Measurements from ENCODE around the gene KCP.
A peak's percentile ranks its signal among the peaks of the same experiment; 100 is the strongest.

The KCP gene

GRCh38 chr7:128939075-128939860 is 28.8 kb upstream of the KCP start:
- Histone ChIP-seq H3K27me3 (replicated peaks in 2 of 5; ENCODE audit: control insufficient read depth in 4 of 5, insufficient read depth in 5 of 5, low read length in 4 of 5) (no peaks in the 10 kb centered on the region), H3K4me1 (ENCODE audit: control extremely low read depth in 1 of 4, control insufficient read depth in 4 of 4, insufficient read depth in 4 of 4, low read length in 3 of 4) (peaks cover 6 to 79% (median 76%) of the 10 kb centered on the region in 4 experiments), H3K9me3 (ENCODE audit: control extremely low read depth in 1 of 5, control insufficient read depth in 4 of 5, insufficient read depth in 2 of 5, low read depth in 1 of 5, low read length in 4 of 5) (no peaks in the 10 kb centered on the region), H3K27ac (ENCODE audit: insufficient read depth in 1 of 2, low read depth in 1 of 2, low read length in 2 of 2, poor library complexity in 1 of 2, severe bottlenecking in 2 of 2) (peak overlapping the region; percentile 66 to 82), H3K36me3 (ENCODE audit: control insufficient read depth in 4 of 4, insufficient read depth in 4 of 4, low read length in 3 of 4) (peaks cover 0 to 9% (median 4%) of the 10 kb centered on the region in 4 experiments), H3K4me3 (ENCODE audit: control insufficient read depth in 1 of 7, extremely low read depth in 1 of 7, insufficient read depth in 4 of 7, low read depth in 2 of 7, low read length in 6 of 7) (peak overlapping the region in 6 of 7 experiments; percentile 39 to 92 (median 85))
- POLR2A ChIA-PET = no interaction called here
- 68% methylated on average over 2 of the region's 7 CpGs for WGBS (ENCODE audit: insufficient coverage)
- DNase-seq = peak in 2 of 3 donors; percentile 37 to 44
- CTCF ChIA-PET = interaction anchor here (0.6 to 2.6 kb wide), 9 partner anchors 9 to 149 kb away, joined by 3 to 9 read pairs (median 4); no protein-coding TSS in a partner anchor

DNA sequence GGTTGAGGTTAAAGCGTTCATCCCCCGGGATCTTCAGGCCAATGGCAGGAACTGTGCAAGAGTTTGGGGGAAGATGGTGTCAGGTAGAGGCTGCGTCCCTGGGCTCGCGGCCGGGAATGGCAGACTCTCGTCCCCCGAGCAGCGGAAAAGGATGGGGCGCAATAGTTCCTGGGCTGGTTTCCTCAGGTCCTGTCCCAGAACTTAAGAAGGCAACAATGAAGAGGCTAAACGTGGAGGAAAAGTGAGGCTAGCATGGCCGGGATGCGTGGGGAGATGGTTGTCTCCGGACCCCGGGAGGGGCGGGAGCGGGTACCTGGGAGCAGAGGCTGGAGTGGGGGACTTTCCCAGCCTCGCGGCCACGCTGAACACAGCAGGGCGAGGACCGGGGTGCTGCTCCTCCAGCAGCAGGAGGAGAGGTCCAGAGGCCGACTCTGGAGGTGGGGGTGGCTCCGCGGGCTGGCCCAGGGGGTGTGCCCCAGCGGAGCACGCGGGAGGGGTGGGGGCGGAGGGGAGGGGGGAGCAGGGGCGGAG is 28.1 kb upstream of the KCP start:
- 1% methylated on average over 15 of the region's 30 CpGs for WGBS (ENCODE audit: insufficient coverage)
- H3K4me1 ChIP-seq (ENCODE audit: control extremely low read depth in 1 of 4, control insufficient read depth in 4 of 4, insufficient read depth in 4 of 4, low read length in 3 of 4) = peaks cover 0 to 83% (median 76%) of the 10 kb centered on the region in 4 experiments

DNA sequence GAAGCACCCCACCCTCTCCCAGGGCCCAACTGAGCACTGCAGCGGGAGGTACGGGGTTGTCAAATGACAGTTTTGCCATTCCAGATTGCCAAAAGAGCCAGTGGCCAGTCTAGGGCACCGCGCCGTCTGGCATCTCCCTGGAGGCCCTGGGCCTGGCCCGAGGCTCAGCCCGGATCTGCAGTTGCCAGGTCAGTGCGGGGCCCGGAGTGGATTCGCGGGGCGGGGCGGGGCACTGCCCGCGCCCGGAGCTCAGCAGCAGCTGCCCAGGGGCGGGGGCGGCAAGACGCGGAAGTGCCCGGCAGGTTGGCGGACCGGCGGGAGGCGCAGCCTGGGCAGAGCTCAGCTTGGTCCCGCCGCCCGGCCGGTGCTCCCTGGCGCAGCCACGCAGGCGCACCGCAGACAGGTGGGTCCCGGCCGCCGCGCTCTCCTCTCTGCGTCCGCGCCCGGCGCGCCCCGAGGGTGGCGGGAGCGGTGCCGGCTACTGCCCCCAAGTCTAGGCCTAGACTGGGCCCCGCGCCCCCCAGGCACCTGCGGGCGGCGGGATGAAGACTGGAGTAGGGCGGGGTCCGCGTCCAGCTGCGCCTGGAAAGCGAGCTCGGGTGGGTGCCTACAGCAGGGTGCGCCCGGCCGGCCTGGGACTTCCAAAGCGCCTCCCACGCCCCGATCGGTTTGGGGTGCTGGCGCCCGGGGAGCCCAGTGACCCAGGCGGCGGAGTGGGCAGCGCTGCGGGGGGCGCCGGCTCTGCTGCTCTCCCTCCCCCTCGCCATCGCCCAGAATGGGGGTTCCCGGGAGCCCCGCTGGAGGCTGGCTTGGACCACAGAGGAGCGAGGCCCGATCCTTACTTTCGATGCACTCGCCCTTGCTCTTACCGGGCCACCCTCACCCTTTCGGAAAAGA is 27.4 kb upstream of the KCP start, which contains the start of gene IRF5:
TSS of gene IRF5 (plus strand) at position 281 of the 897 bp plus-strand sequence. CDS start 4,155 bp downstream, outside the sequence.
- peak in 2 of 3 donors; percentile 34 to 57 for DNase-seq
- Histone ChIP-seq H3K4me1 (ENCODE audit: control extremely low read depth in 1 of 4, control insufficient read depth in 4 of 4, insufficient read depth in 4 of 4, low read length in 3 of 4) (peaks cover 0 to 86% (median 79%) of the 10 kb centered on the region in 4 experiments), H3K27ac (ENCODE audit: insufficient read depth in 1 of 2, low read depth in 1 of 2, low read length in 2 of 2, poor library complexity in 1 of 2, severe bottlenecking in 2 of 2) (peak within 1 kb of the TSS; percentile 50 to 82), H3K4me3 (ENCODE audit: control insufficient read depth in 1 of 7, extremely low read depth in 1 of 7, insufficient read depth in 4 of 7, low read depth in 2 of 7, low read length in 6 of 7) (peak within 1 kb of the TSS; percentile 71 to 92 (median 82)), H3K27me3 (replicated peaks in 2 of 5; ENCODE audit: control insufficient read depth in 4 of 5, insufficient read depth in 5 of 5, low read length in 4 of 5) (no peaks in the 10 kb centered on the region), H3K9me3 (ENCODE audit: control extremely low read depth in 1 of 5, control insufficient read depth in 4 of 5, insufficient read depth in 2 of 5, low read depth in 1 of 5, low read length in 4 of 5) (no peaks in the 10 kb centered on the region), H3K36me3 (ENCODE audit: control insufficient read depth in 4 of 4, insufficient read depth in 4 of 4, low read length in 3 of 4) (peaks cover 0 to 9% (median 3%) of the 10 kb centered on the region in 4 experiments)
- ChIA-PET POLR2A (no interaction called here), CTCF (interaction anchor here (1.0 to 1.7 kb wide), 2 partner anchors 9 kb away, joined by 3 to 5 read pairs; no protein-coding TSS in a partner anchor)
- under 1% methylated on average over 65 of the region's 83 CpGs for WGBS (ENCODE audit: insufficient coverage)

More for the DNA sequence above, 28.1 kb upstream of the KCP start:
- Histone ChIP-seq H3K27me3 (replicated peaks in 2 of 5; ENCODE audit: control insufficient read depth in 4 of 5, insufficient read depth in 5 of 5, low read length in 4 of 5) (no peaks in the 10 kb centered on the region), H3K36me3 (ENCODE audit: control insufficient read depth in 4 of 4, insufficient read depth in 4 of 4, low read length in 3 of 4) (peaks cover 0 to 9% (median 4%) of the 10 kb centered on the region in 4 experiments), H3K9me3 (ENCODE audit: control extremely low read depth in 1 of 5, control insufficient read depth in 4 of 5, insufficient read depth in 2 of 5, low read depth in 1 of 5, low read length in 4 of 5) (no peaks in the 10 kb centered on the region), H3K4me3 (ENCODE audit: control insufficient read depth in 1 of 7, extremely low read depth in 1 of 7, insufficient read depth in 4 of 7, low read depth in 2 of 7, low read length in 6 of 7) (peak overlapping the region; percentile 71 to 92 (median 82)), H3K27ac (ENCODE audit: insufficient read depth in 1 of 2, low read depth in 1 of 2, low read length in 2 of 2, poor library complexity in 1 of 2, severe bottlenecking in 2 of 2) (peak overlapping the region; percentile 50 to 82)
- ChIA-PET POLR2A (no interaction called here), CTCF (no interaction called here)
- peak in 2 of 3 donors; percentile 21 to 25 for DNase-seq

DNA sequence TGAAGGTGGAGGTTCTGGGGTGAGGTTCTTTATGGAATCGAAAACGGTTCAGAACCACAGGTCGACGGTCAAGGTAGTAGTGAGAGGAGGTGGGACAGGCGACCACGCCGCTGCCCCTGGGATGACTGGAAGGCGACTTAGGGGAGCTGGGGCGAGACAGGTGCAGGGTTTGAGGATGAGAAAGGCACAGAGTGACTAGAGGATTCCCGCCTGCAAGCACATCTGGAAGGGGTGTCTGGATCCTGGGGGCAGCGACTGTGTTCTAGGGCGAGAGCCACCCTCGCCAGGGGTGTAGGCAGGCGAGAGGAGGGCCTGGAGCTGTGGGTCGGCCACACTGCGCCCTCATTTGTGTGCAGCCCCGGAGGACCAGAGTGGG is 26.8 kb upstream of the KCP start:
- ChIA-PET POLR2A (no interaction called here), CTCF (interaction anchor here (1.0 to 1.7 kb wide), 2 partner anchors 9 kb away, joined by 3 to 5 read pairs; no protein-coding TSS in a partner anchor)
- Histone ChIP-seq H3K27me3 (replicated peaks in 2 of 5; ENCODE audit: control insufficient read depth in 4 of 5, insufficient read depth in 5 of 5, low read length in 4 of 5) (no peaks in the 10 kb centered on the region), H3K4me1 (ENCODE audit: control extremely low read depth in 1 of 4, control insufficient read depth in 4 of 4, insufficient read depth in 4 of 4, low read length in 3 of 4) (peaks cover 0 to 87% (median 82%) of the 10 kb centered on the region in 4 experiments), H3K4me3 (ENCODE audit: control insufficient read depth in 1 of 7, extremely low read depth in 1 of 7, insufficient read depth in 4 of 7, low read depth in 2 of 7, low read length in 6 of 7) (peak overlapping the region; percentile 71 to 92 (median 82)), H3K9me3 (ENCODE audit: control extremely low read depth in 1 of 5, control insufficient read depth in 4 of 5, insufficient read depth in 2 of 5, low read depth in 1 of 5, low read length in 4 of 5) (no peaks in the 10 kb centered on the region), H3K27ac (ENCODE audit: insufficient read depth in 1 of 2, low read depth in 1 of 2, low read length in 2 of 2, poor library complexity in 1 of 2, severe bottlenecking in 2 of 2) (peak overlapping the region; percentile 50 to 82), H3K36me3 (ENCODE audit: control insufficient read depth in 4 of 4, insufficient read depth in 4 of 4, low read length in 3 of 4) (peaks cover 0 to 6% (median 2%) of the 10 kb centered on the region in 4 experiments)
- 64% methylated on average over 17 of the region's 17 CpGs for WGBS (ENCODE audit: insufficient coverage)
- DNase-seq = no peak

GRCh38 chr7:128936798-128937197 is 26.3 kb upstream of the KCP start:
- ChIA-PET CTCF (interaction anchor here (1.0 to 1.7 kb wide), 2 partner anchors 8 to 10 kb away, joined by 3 to 5 read pairs; no protein-coding TSS in a partner anchor), POLR2A (no interaction called here)
- peak overlapping the region in 1 of 7 experiments; percentile 92 for H3K4me3 ChIP-seq (ENCODE audit: control insufficient read depth in 1 of 7, extremely low read depth in 1 of 7, insufficient read depth in 4 of 7, low read depth in 2 of 7, low read length in 6 of 7)
- peaks cover 0 to 86% (median 78%) of the 10 kb centered on the region in 4 experiments for H3K4me1 ChIP-seq (ENCODE audit: control extremely low read depth in 1 of 4, control insufficient read depth in 4 of 4, insufficient read depth in 4 of 4, low read length in 3 of 4)
- no peaks in the 10 kb centered on the region for H3K9me3 ChIP-seq (ENCODE audit: control extremely low read depth in 1 of 5, control insufficient read depth in 4 of 5, insufficient read depth in 2 of 5, low read depth in 1 of 5, low read length in 4 of 5)
- no peak overlapping the region for H3K27ac ChIP-seq (ENCODE audit: insufficient read depth in 1 of 2, low read depth in 1 of 2, low read length in 2 of 2, poor library complexity in 1 of 2, severe bottlenecking in 2 of 2)
- WGBS (ENCODE audit: insufficient coverage) = 93% methylated on average over 3 of the region's 4 CpGs
- H3K27me3 ChIP-seq (replicated peaks in 2 of 5; ENCODE audit: control insufficient read depth in 4 of 5, insufficient read depth in 5 of 5, low read length in 4 of 5) = no peaks in the 10 kb centered on the region
- DNase-seq = no peak
- peaks cover 0 to 1% (median 0%) of the 10 kb centered on the region in 4 experiments for H3K36me3 ChIP-seq (ENCODE audit: control insufficient read depth in 4 of 4, insufficient read depth in 4 of 4, low read length in 3 of 4)

- Histone ChIP-seq H3K27me3 (replicated peaks in 2 of 5; ENCODE audit: control insufficient read depth in 4 of 5, insufficient read depth in 5 of 5, low read length in 4 of 5) (no peaks in the 10 kb centered on the region), H3K4me3 (ENCODE audit: control insufficient read depth in 1 of 7, extremely low read depth in 1 of 7, insufficient read depth in 4 of 7, low read depth in 2 of 7, low read length in 6 of 7) (peak overlapping the region in 2 of 7 experiments; percentile 23 to 24), H3K9me3 (ENCODE audit: control extremely low read depth in 1 of 5, control insufficient read depth in 4 of 5, insufficient read depth in 2 of 5, low read depth in 1 of 5, low read length in 4 of 5) (no peaks in the 10 kb centered on the region), H3K27ac (ENCODE audit: insufficient read depth in 1 of 2, low read depth in 1 of 2, low read length in 2 of 2, poor library complexity in 1 of 2, severe bottlenecking in 2 of 2) (peak overlapping the region; percentile 27 to 34), H3K4me1 (ENCODE audit: control extremely low read depth in 1 of 4, control insufficient read depth in 4 of 4, insufficient read depth in 4 of 4, low read length in 3 of 4) (peaks cover 0 to 71% (median 63%) of the 10 kb centered on the region in 4 experiments), H3K36me3 (ENCODE audit: control insufficient read depth in 4 of 4, insufficient read depth in 4 of 4, low read length in 3 of 4) (no peaks in the 10 kb centered on the region)
- 27% methylated on average over 6 of the region's 6 CpGs for WGBS (ENCODE audit: insufficient coverage)
- CTCF ChIA-PET = interaction anchor here (1.0 to 3.3 kb wide), 2 partner anchors 11 to 13 kb away, joined by 3 to 23 read pairs; no protein-coding TSS in a partner anchor
- POLR2A ChIA-PET = no interaction called here
- peak in 1 of 3 donors; percentile 60 for DNase-seq
Observed at GRCh38 chr7:128935342-128935730, 24.8 kb upstream of the KCP start.
